HG03060 (cell line): ENCODE data around the gene UBN1.

ENCODE experiments used
- ATAC-seq: cut with Tn5 transposase; IDR thresholded peaks from one replicate; pipeline ENCODE4 v1.9.1; 2021; ENCODE audit warnings: low read depth, moderate number of reproducible peaks; ENCODE audit not compliant: unreplicated experiment

The UBN1 gene

DNA sequence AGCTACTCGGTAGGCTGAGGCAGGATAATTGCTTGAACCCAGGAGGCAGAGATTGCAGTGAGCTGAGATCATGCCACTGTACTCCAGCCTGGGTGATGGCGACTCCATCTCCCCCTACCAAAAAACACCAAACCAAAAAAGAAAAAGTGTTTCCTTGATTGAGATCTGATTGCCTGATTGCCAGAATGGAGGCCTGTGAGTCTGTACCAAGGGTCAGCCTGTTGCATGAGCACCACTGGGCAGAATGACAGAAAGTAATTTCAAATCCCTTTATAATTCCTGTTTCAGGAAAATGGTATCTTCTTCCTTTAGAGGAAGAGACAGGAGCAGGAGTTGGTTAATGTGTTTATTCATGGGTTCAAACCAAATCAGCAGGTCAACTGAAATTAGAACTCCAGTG is 8.5 kb downstream of the UBN1 start:
- no peak for ATAC-seq

GRCh38 chr16:4859190-4859899 is 12.1 kb downstream of the UBN1 start:
- no peak for ATAC-seq

DNA sequence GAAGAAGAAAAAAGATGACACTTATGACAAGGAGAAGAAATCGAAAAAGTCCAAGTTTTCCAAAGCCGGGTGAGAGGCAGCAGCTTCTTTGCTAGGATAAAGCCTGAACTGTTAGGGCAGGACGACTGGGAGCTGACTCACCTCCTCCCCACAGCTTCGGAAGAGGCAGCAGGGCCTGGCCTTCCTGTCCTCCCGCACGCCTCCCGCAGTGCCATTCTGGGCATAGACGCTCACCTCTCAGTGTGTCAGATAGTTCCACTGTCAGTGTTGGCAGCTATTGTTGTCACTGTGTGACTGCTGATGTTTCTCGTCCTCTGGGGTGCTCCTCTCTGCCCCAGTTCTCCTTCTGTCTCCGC is 12.6 kb downstream of the UBN1 start:
- no peak for ATAC-seq

GRCh38 chr16:4860727-4861342 is 13.6 kb downstream of the UBN1 start:
- no peak for ATAC-seq

- ATAC-seq, result no peak
These were observed 15.4 kb downstream of the UBN1 start for GRCh38 chr16:4862639-4863038.

- no peak for ATAC-seq
These were observed 17.4 kb downstream of the UBN1 start for GRCh38 chr16:4864728-4865127.

DNA sequence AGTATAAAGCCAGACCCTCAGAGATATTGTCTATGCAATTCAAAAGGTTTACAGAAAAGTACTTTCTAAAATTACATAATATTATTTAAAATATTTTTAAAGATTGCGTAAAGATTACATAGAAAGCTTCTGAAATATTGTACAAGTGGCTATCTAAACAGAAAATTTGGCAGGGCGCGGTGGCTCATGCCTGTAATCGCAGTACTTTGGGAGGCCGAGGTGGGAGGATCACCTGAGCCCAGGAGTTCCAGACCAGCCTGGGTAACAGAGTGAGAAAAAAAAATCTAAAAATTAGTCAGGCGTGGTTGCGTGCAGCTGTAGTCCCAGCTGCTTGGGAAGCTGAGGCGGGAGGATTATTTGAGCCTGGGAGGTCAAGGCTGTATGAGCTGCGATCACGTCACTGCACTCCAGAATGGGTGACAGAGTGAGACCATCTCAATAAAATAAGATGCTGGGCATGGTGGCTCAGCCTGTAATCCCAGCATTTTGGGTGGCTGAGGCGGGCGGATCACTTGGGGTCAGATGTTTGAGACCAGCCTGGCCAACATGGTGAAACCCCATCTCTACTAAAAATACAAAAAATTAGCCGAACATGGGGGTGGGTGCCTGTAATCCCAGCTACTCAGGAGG is 18.1 kb downstream of the UBN1 start:
- no peak for ATAC-seq

GRCh38 chr16:4866586-4866985 is 19.3 kb downstream of the UBN1 start:
- ATAC-seq, result no peak

- no peak for ATAC-seq
These were observed 20.7 kb downstream of the UBN1 start for GRCh38 chr16:4868026-4868425.

GRCh38 chr16:4868535-4868934 is 21.3 kb downstream of the UBN1 start:
- no peak for ATAC-seq

- no peak for ATAC-seq
These were observed 22.0 kb downstream of the UBN1 start for GRCh38 chr16:4869147-4869805.

DNA sequence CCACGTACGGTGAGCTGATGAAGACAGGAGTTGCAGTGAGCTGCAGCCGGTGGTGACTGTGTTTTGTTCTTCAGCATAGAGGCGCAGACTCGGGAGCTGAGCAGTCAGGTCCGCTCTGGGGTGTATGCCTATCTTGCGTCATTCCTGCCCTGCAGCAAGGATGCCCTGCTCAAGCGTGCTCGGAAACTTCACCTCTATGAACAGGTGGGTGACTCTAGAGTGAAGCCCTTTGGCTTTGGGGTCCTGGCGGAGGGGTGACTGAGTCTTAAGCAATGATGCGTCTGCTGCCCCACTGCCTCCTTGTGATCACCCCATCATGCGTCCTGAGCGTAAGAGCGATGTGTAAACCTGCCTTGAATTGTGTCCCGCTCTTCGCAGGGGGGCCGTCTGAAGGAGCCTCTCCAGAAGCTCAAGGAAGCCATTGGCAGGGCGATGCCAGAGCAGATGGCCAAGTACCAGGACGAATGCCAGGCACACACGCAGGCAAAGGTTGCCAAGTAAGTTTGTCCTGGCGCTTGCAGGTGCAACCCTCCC is 22.9 kb downstream of the UBN1 start:
- no peak for ATAC-seq

DNA sequence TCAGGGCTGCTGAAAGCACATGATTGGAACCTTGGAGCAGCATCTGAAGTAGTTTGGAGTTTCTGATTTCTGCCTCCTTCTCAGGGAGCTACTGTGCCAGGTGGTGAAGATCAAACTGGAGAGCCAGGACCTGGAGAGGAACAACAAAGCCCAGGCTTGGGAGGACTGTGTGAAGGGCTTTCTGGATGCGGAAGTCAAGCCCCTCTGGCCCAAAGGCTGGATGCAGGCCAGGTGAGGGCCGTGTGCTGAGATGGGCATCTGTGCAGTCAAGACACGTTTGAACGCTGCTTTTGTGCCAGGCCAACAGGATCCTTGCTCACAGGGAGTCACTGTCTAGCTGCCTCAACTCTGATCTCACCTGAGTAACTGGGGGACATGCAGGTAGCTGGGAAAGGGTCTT is 23.8 kb downstream of the UBN1 start:
- no peak for ATAC-seq

- no peak for ATAC-seq
These were observed 25.8 kb downstream of the UBN1 start for GRCh38 chr16:4873091-4873490.

DNA sequence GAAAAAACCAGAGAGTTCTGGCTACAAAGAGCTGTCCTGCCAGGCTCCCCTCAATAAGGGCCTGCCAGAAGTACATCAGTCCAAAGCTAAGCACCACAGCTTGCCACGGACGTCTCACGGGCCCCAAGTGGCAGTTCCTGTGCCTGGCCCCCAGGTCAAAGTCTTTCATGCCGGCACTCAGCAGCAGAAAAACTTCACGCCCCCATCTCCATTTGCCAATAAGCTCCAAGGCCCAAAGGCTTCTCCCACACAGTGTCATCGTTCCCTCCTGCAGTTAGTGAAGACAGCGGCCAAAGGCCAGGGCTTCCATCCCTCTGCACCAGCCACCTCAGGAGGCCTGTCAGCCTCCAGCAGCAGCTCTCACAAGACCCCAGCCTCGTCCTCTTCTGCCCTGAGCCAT is 27.4 kb downstream of the UBN1 start:
- no peak for ATAC-seq

DNA sequence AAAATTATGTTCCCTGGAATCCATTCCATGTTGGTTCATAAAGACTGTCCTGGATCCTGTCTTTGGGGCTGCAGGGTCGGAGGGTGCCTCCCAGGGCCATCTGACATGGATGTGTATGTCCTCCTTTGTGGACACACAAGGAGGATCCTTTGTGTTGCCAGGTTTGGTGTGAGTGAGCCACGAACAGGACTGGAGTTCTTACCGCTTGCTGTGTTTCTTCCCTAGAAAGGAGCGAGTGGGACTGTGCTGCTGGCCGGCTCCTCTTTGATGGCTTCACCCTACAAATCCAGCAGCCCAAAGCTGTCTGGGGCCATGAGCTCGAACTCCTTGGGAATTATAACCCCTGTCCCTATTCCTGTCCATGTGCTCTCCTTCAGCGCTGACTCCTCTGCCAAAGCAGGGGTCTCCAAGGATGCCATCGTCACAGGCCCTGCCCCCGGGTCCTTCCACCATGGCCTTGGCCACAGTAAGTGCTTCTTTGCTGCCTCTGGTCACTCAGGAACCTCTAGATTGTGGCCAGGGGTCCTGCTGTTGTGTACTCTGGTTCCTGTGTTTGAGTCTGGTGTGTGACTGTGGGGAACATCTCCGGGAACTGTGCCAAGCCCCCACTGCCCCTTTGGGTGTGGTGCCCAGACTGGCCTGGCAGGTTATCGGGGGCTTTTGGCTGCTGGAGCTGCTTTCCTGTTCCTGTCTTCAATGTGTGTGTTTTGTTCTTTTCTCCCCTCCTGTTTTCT is 29.5 kb downstream of the UBN1 start:
- no peak for ATAC-seq

DNA sequence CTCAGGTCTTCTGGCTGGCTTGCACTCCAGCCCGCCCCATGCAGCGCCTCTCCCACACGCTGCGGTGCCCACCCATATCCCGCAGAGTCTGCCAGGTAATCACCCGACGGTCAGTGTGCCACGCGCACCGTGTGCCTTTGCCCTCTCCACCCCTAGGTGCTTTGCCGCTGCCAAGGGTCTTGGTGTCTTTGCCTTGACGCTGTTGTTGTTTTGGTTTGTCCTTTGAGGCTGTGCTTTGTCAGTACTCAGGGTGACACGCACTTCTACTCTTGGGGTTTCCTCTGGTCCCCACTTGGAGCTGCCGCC is 30.1 kb downstream of the UBN1 start:
- ATAC-seq, result no peak

DNA sequence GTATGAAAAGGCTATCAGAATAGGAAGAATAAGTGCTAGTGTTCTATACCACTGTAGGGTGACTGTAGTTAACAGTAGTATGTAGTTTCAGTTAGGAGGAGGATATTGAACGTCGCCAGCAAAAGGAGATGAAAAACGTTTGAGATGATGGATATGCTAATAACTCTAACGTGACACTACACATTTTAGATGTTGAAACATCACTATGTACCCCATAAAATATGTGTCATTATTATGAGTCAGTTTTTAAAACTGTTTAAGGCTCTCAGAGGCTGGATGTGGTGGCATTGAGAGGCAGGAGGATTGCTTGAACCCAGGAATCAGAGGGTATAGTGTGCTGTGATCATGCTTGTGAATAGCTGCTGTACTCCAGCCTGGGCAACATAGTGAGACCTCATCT is 31.8 kb downstream of the UBN1 start:
- no peak for ATAC-seq

- no peak for ATAC-seq
These were observed 32.8 kb downstream of the UBN1 start for GRCh38 chr16:4880006-4880580.

GRCh38 chr16:4882000-4882632 is 34.8 kb downstream of the UBN1 start:
- no peak for ATAC-seq
